IPS DF 6.9 (cell line): Measurements from ENCODE around the gene PLD2.

Source experiments
- DNase-seq: peaks from one replicate; pipeline ENCODE4 v3.0.0-alpha.2; 2013; ENCODE audit warnings: low read depth, low spot score
- H3K27ac ChIP-seq: one replicate; pipeline ENCODE4 v1.5.1; 2013; ENCODE audit warnings: low read length, control low read depth
- H3K27me3 ChIP-seq: 2 replicates; pipeline ENCODE4 v1.6.1; 2013; ENCODE audit warnings: mild to moderate bottlenecking, low read length; ENCODE audit not compliant: control insufficient read depth, insufficient read depth
- H3K36me3 ChIP-seq: 2 replicates; pipeline ENCODE4 v1.6.1; 2013; ENCODE audit warnings: low read length; ENCODE audit not compliant: control insufficient read depth, insufficient read depth
- H3K4me1 ChIP-seq: 2 replicates; pipeline ENCODE4 v1.6.1; 2013; ENCODE audit warnings: low read length; ENCODE audit not compliant: control insufficient read depth, insufficient read depth
- H3K4me3 ChIP-seq: 2 replicates; pipeline ENCODE4 v1.5.1; 2013; ENCODE audit warnings: mild to moderate bottlenecking, low read length
- H3K9me3 ChIP-seq: 2 replicates; pipeline ENCODE4 v1.6.1; 2013; ENCODE audit warnings: low read length, inconsistent platforms; ENCODE audit not compliant: control insufficient read depth, insufficient read depth
- WGBS: extraction: QIAGEN DNeasy Blood & Tissue Kit; methylation state at CpG from one replicate; pipeline ENCODE4 v1.1.7; 2013; ENCODE audit warnings: mixed read lengths, missing lambda C conversion rate; ENCODE audit not compliant: insufficient read length, insufficient coverage; 5-methylcytosine and 5-hydroxymethylcytosine counted together

The PLD2 gene

GRCh38 chr17:4833941-4834680 is 27.2 kb downstream of the PLD2 start:
- Histone ChIP-seq H3K36me3 (no peaks in the 10 kb centered on the region), H3K9me3 (no peaks in the 10 kb centered on the region), H3K27me3 (no peaks in the 10 kb centered on the region), H3K27ac (no peak overlapping the region), H3K4me1 (no peaks in the 10 kb centered on the region), H3K4me3 (peak overlapping the region; percentile 73; the same call in 1 of the 2 replicates)
- DNase-seq, result no peak
- no CpG with 5 or more reads among the region's 15 CpGs for WGBS

- H3K27ac ChIP-seq, result no peak overlapping the region
- no peak for DNase-seq
Observed at GRCh38 chr17:4834681-4835020, 27.7 kb downstream of the PLD2 start.

GRCh38 chr17:4836221-4836620 is 29.3 kb downstream of the PLD2 start:
- no peak for DNase-seq
- no CpG with 5 or more reads among the region's 4 CpGs for WGBS
- Histone ChIP-seq H3K27ac (no peak overlapping the region), H3K4me3 (no peak overlapping the region), H3K27me3 (no peaks in the 10 kb centered on the region), H3K4me1 (no peaks in the 10 kb centered on the region), H3K9me3 (no peaks in the 10 kb centered on the region), H3K36me3 (no peaks in the 10 kb centered on the region)

More at GRCh38 chr17:4834681-4835020, 27.7 kb downstream of the PLD2 start:
- H3K4me3 ChIP-seq, result no peak overlapping the region
- H3K27me3 ChIP-seq, result no peaks in the 10 kb centered on the region
- H3K36me3 ChIP-seq, result no peaks in the 10 kb centered on the region
- WGBS, result no CpG with 5 or more reads among the region's 4 CpGs
- no peaks in the 10 kb centered on the region for H3K9me3 ChIP-seq
- no peaks in the 10 kb centered on the region for H3K4me1 ChIP-seq

GRCh38 chr17:4837471-4838308 is 30.7 kb downstream of the PLD2 start:
- DNase-seq, result no peak
- Histone ChIP-seq H3K4me3 (no peak overlapping the region), H3K27ac (no peak overlapping the region), H3K9me3 (no peaks in the 10 kb centered on the region), H3K4me1 (no peaks in the 10 kb centered on the region), H3K36me3 (no peaks in the 10 kb centered on the region), H3K27me3 (no peaks in the 10 kb centered on the region)
- no CpG with 5 or more reads among the region's 13 CpGs for WGBS

GRCh38 chr17:4838309-4838785 is 31.4 kb downstream of the PLD2 start:
- Histone ChIP-seq H3K27me3 (no peaks in the 10 kb centered on the region), H3K4me3 (no peak overlapping the region), H3K4me1 (no peaks in the 10 kb centered on the region), H3K27ac (no peak overlapping the region), H3K9me3 (no peaks in the 10 kb centered on the region), H3K36me3 (no peaks in the 10 kb centered on the region)
- no peak for DNase-seq
- WGBS, result no CpG with 5 or more reads among the region's 3 CpGs

- Histone ChIP-seq H3K27me3 (no peaks in the 10 kb centered on the region), H3K4me3 (no peak overlapping the region), H3K9me3 (no peaks in the 10 kb centered on the region), H3K27ac (no peak overlapping the region), H3K36me3 (no peaks in the 10 kb centered on the region), H3K4me1 (no peaks in the 10 kb centered on the region)
- WGBS, result no CpG with 5 or more reads among the region's 8 CpGs
- DNase-seq, result no peak
Observed at GRCh38 chr17:4839221-4839620, 32.3 kb downstream of the PLD2 start.

- DNase-seq, result no peak
- no CpG with 5 or more reads among the region's 8 CpGs for WGBS
- Histone ChIP-seq H3K9me3 (no peaks in the 10 kb centered on the region), H3K4me3 (no peak overlapping the region), H3K27me3 (no peaks in the 10 kb centered on the region), H3K36me3 (no peaks in the 10 kb centered on the region), H3K4me1 (no peaks in the 10 kb centered on the region), H3K27ac (no peak overlapping the region)
Observed at GRCh38 chr17:4839965-4840892, 33.3 kb downstream of the PLD2 start.

- no peaks in the 10 kb centered on the region for H3K9me3 ChIP-seq
- H3K36me3 ChIP-seq, result no peaks in the 10 kb centered on the region
- H3K4me3 ChIP-seq, result no peak overlapping the region
- no peak overlapping the region for H3K27ac ChIP-seq
- WGBS, result no CpG with 5 or more reads among the region's 10 CpGs
- H3K4me1 ChIP-seq, result no peaks in the 10 kb centered on the region
- H3K27me3 ChIP-seq, result no peaks in the 10 kb centered on the region
- no peak for DNase-seq
Observed at GRCh38 chr17:4840893-4841242, 33.9 kb downstream of the PLD2 start.

- no peaks in the 10 kb centered on the region for H3K4me1 ChIP-seq
- no CpG with 5 or more reads among the region's 3 CpGs for WGBS
- H3K9me3 ChIP-seq, result no peaks in the 10 kb centered on the region
- no peaks in the 10 kb centered on the region for H3K36me3 ChIP-seq
- H3K4me3 ChIP-seq, result no peak overlapping the region
- no peak for DNase-seq
- no peaks in the 10 kb centered on the region for H3K27me3 ChIP-seq
- no peak overlapping the region for H3K27ac ChIP-seq
Observed at GRCh38 chr17:4842376-4842775, 35.4 kb downstream of the PLD2 start.

GRCh38 chr17:4843321-4844000 is 36.5 kb downstream of the PLD2 start:
- no CpG with 5 or more reads among the region's 9 CpGs for WGBS

More at GRCh38 chr17:4843321-4844000, 36.5 kb downstream of the PLD2 start:
- Histone ChIP-seq H3K4me3 (no peak overlapping the region), H3K36me3 (no peaks in the 10 kb centered on the region), H3K27me3 (no peaks in the 10 kb centered on the region), H3K9me3 (no peaks in the 10 kb centered on the region), H3K4me1 (no peaks in the 10 kb centered on the region), H3K27ac (no peak overlapping the region)
- DNase-seq, result no peak
